ENCODE measurements around the gene INPP5A.

DNA sequence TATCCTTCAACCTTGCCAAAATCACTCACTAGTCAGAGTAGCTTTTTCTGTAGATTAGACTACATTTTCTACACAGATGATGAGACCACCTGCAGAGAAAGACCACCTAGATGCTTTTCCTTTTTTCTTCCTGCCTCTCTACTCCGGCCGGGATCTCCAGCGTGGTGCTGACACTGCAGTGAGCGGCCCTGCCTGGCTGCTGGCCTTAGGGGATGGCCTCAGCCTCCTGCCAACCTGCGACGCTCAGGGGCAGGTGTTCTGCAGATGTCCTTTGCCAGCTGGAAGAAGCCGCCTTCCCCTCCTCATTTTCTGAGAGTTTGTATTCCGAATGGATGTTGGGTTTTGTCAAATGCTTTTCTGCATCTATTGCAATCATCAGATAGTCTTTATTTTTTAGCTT is 291.8 kb downstream of the INPP5A start:
- TF ChIP-seq, protein P1, sequence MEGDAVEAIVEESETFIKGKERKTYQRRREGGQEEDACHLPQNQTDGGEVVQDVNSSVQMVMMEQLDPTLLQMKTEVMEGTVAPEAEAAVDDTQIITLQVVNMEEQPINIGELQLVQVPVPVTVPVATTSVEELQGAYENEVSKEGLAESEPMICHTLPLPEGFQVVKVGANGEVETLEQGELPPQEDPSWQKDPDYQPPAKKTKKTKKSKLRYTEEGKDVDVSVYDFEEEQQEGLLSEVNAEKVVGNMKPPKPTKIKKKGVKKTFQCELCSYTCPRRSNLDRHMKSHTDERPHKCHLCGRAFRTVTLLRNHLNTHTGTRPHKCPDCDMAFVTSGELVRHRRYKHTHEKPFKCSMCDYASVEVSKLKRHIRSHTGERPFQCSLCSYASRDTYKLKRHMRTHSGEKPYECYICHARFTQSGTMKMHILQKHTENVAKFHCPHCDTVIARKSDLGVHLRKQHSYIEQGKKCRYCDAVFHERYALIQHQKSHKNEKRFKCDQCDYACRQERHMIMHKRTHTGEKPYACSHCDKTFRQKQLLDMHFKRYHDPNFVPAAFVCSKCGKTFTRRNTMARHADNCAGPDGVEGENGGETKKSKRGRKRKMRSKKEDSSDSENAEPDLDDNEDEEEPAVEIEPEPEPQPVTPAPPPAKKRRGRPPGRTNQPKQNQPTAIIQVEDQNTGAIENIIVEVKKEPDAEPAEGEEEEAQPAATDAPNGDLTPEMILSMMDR (conservative IDR thresholded peaks at IDR 0.05; ENCODE audit: low read depth, low read length): no peak
- no peak for TF ChIP-seq EZH2 (IDR thresholded peaks at IDR 0.05; ENCODE audit: low read length, unreplicated experiment)

All from PC-3 (cell line).